SJSA1 (cell line): Measurements from ENCODE around the gene FBXO15. TPM values are rescaled to one million over a fixed set of nuclear protein-coding genes. Genes with fewer than 3 reads are reported as not detected.
A peak's percentile ranks its signal among the peaks of the same experiment; 100 is the strongest.

Experiments used
- DNase-seq, 2 experiments: peaks; one replicate each; pipeline ENCODE4 v3.0.0-alpha.2; 2015 to 2020; ENCODE audit warnings: low spot score in 2 of 2, low read depth in 1 of 2
- H3K27ac ChIP-seq: fragments of 250-450 bp; sonication (Bioruptor Pico); 2 replicates; pipeline ENCODE4 v1.5.1; 2020; ENCODE audit warnings: mild to moderate bottlenecking, moderate library complexity
- H3K27me3 ChIP-seq: fragments of 250-450 bp; sonication (Bioruptor Pico); replicated peaks from 2 replicates; pipeline ENCODE4 v1.5.1; 2020; ENCODE audit warnings: mild to moderate bottlenecking, moderate library complexity
- H3K36me3 ChIP-seq: fragments of 250-450 bp; sonication (Bioruptor Pico); 2 replicates; pipeline ENCODE4 v1.5.1; 2020; ENCODE audit warnings: mild to moderate bottlenecking
- H3K4me1 ChIP-seq: fragments of 250-450 bp; sonication (Bioruptor Pico); replicated peaks from 2 replicates; pipeline ENCODE4 v1.6.1; 2021; ENCODE audit warnings: mild to moderate bottlenecking
- H3K4me3 ChIP-seq: fragments of 250-450 bp; sonication (Bioruptor Pico); 2 replicates; pipeline ENCODE4 v1.5.1; 2020; ENCODE audit warnings: mild to moderate bottlenecking
- H3K9me3 ChIP-seq: fragments of 250-450 bp; sonication (Bioruptor Pico); replicated peaks from 2 replicates; pipeline ENCODE4 v1.5.1; 2020; ENCODE audit warnings: mild to moderate bottlenecking
- total RNA-seq: library from RNA; depleted of rRNA; stranded (reverse); fragments of >200 nt; shearing (Covaris generic); gene quantifications from 2 replicates; pipeline ENCODE4 v1.2.3, GENCODE V29; 2014

The FBXO15 gene
- total RNA-seq, 1 experiment from 2014 or later: 0.63 TPM

DNA sequence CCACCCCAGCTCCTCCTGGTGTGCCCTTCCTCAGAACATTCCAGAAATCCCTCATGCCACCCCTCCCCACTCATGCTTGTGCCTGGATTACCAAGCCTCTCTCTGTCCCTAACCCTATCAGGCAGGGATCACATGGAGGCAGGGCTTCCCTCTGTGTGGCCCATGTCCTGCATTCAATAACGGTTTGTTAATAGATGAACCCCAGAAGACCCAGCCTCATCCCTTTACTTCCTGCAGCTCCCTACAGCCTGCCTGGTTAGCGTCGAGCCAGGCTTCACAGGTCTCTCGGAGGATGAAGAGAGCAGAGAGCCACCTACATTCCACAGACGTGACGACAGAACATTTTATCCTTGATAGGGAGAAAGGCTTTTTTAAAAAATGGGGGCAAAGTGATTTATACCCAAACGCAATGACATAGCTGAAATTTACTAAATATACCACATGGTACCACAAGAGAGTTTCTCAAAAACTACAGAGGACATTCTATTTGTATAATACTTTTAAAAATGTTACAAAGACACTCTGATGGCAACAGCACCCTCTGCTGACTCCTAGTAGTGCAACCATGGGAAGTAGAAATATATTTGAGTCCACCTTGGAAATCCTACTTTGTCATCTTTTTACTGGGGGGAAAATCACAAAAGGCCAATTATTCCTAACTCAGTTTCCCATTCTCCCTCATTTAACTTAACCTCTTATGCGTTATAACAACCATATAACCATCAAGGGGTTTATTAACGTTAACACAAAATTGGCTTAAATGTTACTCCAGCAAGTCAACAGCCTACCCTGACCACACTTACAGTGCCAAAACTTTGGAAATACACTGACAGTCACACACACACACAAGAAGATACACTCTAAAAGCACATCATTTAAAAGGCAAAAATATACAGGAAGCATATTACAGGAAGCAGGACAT is 30.7 kb downstream of the FBXO15 start:
- Histone ChIP-seq H3K9me3 (no peaks in the 10 kb centered on the region), H3K27ac (no peak overlapping the region), H3K27me3 (no peaks in the 10 kb centered on the region), H3K36me3 (no peaks in the 10 kb centered on the region), H3K4me3 (no peak overlapping the region), H3K4me1 (no peaks in the 10 kb centered on the region)
- DNase-seq: peak in 1 of 2 experiments; percentile 14

DNA sequence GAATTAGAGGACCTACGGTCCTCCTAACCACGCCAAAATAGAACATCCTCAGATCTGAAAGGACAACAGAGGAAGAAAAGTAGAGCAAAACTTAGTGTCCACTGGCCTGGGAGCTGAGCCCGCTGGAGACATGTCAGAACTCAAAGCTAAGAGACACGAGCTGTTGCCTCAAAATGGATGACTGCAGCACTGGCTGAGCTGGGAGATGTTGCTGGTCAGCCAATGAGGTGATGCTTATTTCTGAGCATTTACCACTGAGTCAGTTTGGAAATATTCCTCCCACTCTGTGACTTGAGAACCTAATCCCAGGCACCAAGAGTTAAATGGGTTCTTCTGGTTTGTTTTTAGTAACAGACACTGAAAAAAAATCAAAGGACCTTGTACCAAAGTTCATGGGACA is 32.6 kb downstream of the FBXO15 start:
- H3K36me3 ChIP-seq: no peaks in the 10 kb centered on the region
- no peak overlapping the region for H3K4me3 ChIP-seq
- H3K9me3 ChIP-seq: no peaks in the 10 kb centered on the region
- no peaks in the 10 kb centered on the region for H3K27me3 ChIP-seq
- no peak overlapping the region for H3K27ac ChIP-seq
- no peak for DNase-seq
- no peaks in the 10 kb centered on the region for H3K4me1 ChIP-seq

DNA sequence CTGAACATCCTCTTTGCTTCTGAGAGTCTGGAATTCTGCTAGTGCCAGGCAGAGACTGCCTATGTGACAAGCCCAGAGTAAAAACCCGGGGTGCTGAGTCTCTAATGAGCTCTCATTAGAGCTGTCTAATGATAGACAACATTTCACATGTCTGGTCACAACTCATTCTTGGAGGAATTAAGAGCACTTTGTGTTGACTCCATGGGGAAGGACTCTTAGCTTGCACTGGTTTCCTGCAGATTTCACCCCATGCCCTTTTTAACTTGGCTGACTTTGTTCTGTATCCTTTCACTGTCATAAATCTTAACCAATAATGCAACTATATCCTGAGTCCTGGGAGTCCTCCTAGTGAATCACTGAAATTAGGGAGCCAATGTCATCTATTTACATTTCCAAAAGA is 33.5 kb downstream of the FBXO15 start:
- H3K27me3 ChIP-seq: no peaks in the 10 kb centered on the region
- no peaks in the 10 kb centered on the region for H3K36me3 ChIP-seq
- no peak overlapping the region for H3K4me3 ChIP-seq
- no peak overlapping the region for H3K27ac ChIP-seq
- no peak for DNase-seq
- no peaks in the 10 kb centered on the region for H3K9me3 ChIP-seq
- H3K4me1 ChIP-seq: no peaks in the 10 kb centered on the region

DNA sequence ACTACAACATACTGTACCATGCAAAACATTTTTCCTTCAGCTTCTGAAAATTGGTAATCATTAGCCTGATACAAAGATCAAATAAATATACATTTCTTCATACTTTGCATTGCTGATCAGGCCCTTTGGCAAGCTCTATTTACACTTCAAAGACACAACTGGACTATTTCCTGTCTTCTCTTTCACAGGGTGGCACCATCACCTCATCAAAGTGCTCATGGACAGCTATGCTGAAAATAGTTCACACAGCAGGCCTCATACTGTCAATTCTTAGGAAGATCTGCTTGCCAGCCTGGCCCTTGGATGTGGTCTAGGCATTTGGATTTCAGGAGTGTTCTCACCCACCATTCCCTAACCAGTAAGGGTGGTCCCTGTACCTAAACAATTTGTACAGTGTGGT is 33.9 kb downstream of the FBXO15 start:
- H3K27ac ChIP-seq: no peak overlapping the region
- no peak for DNase-seq

DNA sequence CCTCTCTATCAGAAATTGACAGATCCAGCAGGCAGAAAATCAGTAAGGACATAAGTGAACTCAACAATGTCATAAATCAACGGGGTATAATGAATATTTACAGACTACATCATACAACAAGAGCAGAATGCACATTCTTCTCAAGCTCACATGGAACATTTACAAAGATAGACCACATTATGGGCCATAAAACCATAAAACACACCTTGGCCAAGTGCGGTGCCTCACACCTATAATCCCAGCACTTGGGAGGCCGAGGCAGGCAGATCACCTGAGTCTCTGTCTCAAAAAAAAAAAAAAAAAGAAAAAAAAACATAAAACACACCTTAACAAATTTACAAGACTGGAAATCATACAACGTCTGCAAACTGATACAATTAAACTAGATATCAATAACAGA is 36.7 kb downstream of the FBXO15 start:
- no peak overlapping the region for H3K27ac ChIP-seq
- no peaks in the 10 kb centered on the region for H3K9me3 ChIP-seq
- H3K27me3 ChIP-seq: no peaks in the 10 kb centered on the region
- H3K4me3 ChIP-seq: no peak overlapping the region
- no peak for DNase-seq
- no peaks in the 10 kb centered on the region for H3K36me3 ChIP-seq
- no peaks in the 10 kb centered on the region for H3K4me1 ChIP-seq

More for the DNA sequence above, 33.9 kb downstream of the FBXO15 start:
- H3K36me3 ChIP-seq: no peaks in the 10 kb centered on the region
- H3K4me3 ChIP-seq: no peak overlapping the region
- no peaks in the 10 kb centered on the region for H3K4me1 ChIP-seq
- no peaks in the 10 kb centered on the region for H3K27me3 ChIP-seq
- H3K9me3 ChIP-seq: no peaks in the 10 kb centered on the region

DNA sequence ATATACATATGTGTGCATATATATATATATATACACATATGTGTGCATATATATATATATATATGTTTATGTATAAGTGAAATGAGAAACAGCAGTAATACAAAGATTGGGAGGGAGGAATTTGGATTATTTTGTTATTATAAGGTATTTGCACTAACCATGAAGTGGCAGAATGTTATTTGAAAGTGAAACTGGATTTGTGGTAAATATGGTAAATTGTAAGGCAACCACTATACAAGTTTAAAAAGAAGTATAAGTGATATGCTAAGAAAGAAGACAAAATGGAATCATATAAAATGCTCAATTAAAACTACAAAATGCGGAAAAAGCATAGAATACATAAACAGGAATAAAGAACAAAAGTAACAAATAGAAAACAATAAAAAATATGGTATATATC is 37.5 kb downstream of the FBXO15 start:
- no peak for DNase-seq
- H3K9me3 ChIP-seq: no peaks in the 10 kb centered on the region
- H3K27me3 ChIP-seq: no peaks in the 10 kb centered on the region
- H3K36me3 ChIP-seq: no peaks in the 10 kb centered on the region
- no peak overlapping the region for H3K4me3 ChIP-seq
- no peaks in the 10 kb centered on the region for H3K4me1 ChIP-seq
- no peak overlapping the region for H3K27ac ChIP-seq

DNA sequence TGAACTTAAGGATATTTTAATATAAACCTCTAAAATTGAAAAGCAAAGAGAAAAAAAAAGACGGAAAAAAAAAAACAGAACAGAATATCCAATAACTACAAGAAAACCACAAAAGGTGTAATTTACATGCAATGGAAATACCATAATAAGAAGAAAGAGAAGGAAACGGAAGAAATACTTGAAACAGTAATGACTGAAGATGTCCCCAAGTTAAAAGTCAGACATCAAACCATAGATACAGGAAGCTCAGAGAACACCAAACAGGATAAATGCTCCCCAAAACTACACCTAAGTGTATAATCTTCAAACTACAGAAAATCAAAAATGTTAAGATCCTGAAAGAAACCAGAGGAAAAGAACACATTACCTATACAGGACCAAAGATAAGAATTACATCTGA is 39.2 kb downstream of the FBXO15 start:
- Histone ChIP-seq H3K27ac (no peak overlapping the region), H3K36me3 (no peaks in the 10 kb centered on the region), H3K4me1 (no peaks in the 10 kb centered on the region), H3K4me3 (no peak overlapping the region), H3K27me3 (no peaks in the 10 kb centered on the region), H3K9me3 (no peaks in the 10 kb centered on the region)
- DNase-seq: no peak

DNA sequence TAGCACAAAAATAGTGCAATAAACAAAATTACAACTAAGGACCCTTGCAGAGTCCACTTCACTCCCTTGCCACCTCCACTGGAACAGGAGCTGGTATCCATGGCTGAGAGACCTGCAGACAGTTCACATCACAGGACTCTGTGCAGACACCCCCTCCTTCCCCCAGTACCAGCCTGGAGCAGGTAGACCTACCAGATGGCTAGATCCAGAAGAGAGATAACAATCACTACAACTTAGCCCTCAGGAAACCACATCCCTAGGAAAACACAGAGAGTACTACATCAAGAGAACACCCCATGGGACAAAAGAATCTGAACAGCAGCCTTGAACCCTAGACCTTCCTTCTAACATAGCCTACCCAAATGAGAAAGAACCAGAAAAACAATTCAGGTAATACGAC is 49.8 kb downstream of the FBXO15 start:
- H3K4me1 ChIP-seq: no peaks in the 10 kb centered on the region
- no peaks in the 10 kb centered on the region for H3K9me3 ChIP-seq
- no peak overlapping the region for H3K4me3 ChIP-seq
- H3K27ac ChIP-seq: no peak overlapping the region
- H3K27me3 ChIP-seq: no peaks in the 10 kb centered on the region; the same call in 1 of the 2 replicates
- no peak for DNase-seq
- H3K36me3 ChIP-seq: no peaks in the 10 kb centered on the region

DNA sequence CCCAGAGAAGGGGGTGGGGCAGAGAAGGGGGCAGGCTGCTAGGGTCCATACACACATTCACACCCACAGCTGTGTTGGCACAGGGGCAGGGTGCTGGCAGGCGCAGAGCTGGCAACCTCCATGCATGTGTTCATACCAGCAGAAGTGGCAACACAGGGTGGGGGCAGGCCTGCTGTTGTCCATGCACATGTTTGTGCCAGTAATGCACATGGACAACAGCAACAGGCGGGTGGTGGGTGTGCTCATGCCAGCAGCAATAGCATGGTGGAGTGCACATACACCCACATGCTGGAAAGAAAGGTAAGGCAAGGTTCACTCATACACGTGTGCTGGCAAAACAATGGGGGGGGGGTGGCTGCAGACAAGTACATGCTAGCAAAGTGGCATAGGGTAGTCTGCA is 54.7 kb downstream of the FBXO15 start:
- Histone ChIP-seq H3K27ac (no peak overlapping the region), H3K4me1 (no peaks in the 10 kb centered on the region), H3K27me3 (peaks cover 7% of the 10 kb centered on the region), H3K4me3 (no peak overlapping the region), H3K9me3 (no peaks in the 10 kb centered on the region), H3K36me3 (no peaks in the 10 kb centered on the region)
- no peak for DNase-seq

DNA sequence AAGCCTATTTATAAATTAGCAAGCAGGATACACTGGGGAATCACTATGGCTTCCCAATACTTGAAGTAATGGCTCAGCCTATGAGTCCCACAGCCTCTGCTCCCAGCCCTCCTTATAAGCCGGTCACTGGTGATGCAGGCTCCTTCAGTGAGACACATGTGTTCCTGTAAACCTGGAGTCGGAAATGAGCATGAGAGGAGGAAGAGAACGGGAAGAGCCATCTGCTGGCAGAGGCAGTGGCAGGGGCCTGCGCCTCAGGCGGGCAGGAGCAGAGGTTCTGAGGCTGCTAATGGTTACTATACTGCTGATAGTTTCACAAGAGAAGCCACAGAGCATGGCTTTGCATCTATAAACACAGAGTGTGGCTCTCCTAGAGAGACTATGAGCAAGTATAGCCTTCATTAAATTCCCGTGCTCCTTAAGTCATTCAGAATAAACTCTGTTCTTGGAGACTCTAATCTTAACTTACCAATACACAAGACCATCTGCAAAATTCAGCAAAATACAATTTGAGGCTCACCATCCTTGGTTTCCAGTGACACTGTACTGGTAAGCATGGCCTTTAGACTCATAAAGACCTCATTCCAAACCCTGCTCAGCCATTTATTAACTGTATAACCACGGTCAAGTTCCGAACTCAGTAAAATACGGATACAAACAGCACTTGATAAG is 63.3 kb downstream of the FBXO15 start:
- Histone ChIP-seq H3K27me3 (peaks cover 12% of the 10 kb centered on the region; the same call in 1 of the 2 replicates), H3K4me1 (no peaks in the 10 kb centered on the region), H3K9me3 (no peaks in the 10 kb centered on the region), H3K27ac (no peak overlapping the region), H3K4me3 (no peak overlapping the region), H3K36me3 (no peaks in the 10 kb centered on the region)
- no peak for DNase-seq

DNA sequence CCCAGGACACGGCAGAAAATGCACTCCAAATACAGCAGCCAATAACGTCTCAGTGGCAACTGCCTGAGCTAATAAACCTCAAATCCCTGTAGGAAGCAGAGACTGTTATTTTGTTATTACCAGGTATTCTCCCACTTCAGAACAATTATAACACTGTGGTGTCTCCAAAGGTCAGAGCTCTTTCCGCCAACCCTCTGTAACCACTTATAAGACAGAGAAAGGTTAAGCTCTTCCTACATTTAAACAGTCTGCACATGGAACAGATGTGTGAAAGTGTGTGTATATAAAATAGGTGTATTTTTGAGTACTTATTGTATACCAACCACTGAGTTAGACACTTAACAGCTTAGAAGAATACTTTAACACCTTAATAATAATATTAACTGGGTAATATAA is 64.1 kb downstream of the FBXO15 start:
- Histone ChIP-seq H3K9me3 (no peaks in the 10 kb centered on the region), H3K27me3 (peaks cover 12% of the 10 kb centered on the region; the same call in 1 of the 2 replicates), H3K36me3 (no peaks in the 10 kb centered on the region), H3K27ac (no peak overlapping the region), H3K4me1 (no peaks in the 10 kb centered on the region), H3K4me3 (no peak overlapping the region)
- DNase-seq: no peak

DNA sequence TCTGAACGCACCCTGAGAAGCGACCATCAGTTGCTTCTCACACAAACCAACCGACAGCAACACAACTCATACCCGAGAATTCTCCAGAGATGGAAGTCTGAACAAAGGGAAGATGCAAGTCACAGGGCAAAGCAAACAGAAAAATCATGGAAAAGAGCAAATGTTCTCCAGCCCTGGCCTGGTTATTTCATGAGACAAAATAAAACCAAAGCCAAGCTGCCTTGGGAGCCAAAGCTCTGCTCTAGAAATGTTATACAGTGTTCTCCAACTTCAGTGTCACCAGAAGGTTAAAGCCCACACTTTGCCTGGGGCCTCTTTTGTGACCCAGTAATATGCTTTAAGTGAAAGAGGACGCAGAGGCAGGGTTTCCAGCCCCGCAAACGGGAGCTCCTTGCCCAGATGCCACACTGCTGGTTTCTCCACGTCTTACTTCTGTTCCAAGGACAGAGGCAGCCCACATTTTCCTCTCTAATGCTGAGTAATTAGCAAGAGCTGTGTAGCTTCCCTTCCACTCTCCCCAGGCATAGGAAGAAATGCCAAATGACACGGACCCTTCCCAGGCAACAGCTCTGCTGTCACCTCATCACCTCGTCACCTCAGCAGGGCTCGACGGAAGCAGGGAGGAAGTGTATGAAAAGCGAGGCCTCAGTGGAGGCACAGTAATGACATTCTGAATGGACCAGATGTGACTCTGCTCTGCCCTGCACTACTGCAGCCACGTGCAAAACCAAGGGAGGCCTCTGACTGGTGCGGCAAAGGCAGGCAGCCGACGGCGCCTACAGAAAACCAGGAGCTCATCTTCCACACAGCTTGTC is 64.7 kb downstream of the FBXO15 start:
- no peaks in the 10 kb centered on the region for H3K36me3 ChIP-seq
- no peaks in the 10 kb centered on the region for H3K9me3 ChIP-seq
- no peak for DNase-seq
- H3K27me3 ChIP-seq: peaks cover 12% of the 10 kb centered on the region; the same call in 1 of the 2 replicates
- H3K4me3 ChIP-seq: no peak overlapping the region
- no peaks in the 10 kb centered on the region for H3K4me1 ChIP-seq
- H3K27ac ChIP-seq: no peak overlapping the region

DNA sequence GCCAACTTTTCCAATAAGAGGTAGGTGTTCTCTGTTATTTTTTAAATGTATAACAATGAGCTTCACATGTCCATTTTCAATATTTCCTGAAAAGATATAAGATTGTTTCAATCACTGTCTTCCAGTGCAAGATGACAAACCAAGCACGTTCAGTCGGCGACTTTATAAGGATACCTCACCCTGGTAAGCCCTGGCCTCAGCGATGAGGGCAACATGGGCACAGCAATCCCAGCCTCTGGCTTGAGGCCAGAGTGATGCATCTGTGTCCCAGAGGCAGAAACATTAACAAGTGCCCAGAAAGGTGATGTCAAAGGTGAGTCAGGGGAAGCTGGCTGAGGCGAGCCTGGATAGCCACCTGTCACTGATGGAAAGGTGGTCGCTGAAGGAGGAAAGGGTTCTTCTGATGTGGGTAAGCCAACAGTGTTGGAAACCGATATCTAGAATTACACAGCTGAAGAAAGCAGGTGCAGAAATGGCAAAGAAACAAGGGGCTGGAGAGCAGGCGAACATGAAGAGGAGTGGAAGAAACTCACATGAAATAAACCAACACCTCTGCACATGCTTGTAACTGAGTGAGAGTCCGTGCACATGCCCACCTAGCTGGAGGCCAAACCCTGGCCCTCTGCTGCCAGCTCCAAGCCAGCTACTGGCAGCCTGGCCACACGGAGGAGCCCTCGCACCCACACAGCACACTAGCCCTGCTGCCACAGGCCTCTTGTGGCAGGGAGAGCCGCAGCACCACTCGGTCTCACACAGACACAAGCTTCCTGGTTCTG is 65.5 kb downstream of the FBXO15 start:
- Histone ChIP-seq H3K9me3 (no peaks in the 10 kb centered on the region), H3K36me3 (no peaks in the 10 kb centered on the region), H3K4me3 (no peak overlapping the region), H3K27me3 (peaks cover 12% of the 10 kb centered on the region; the same call in 1 of the 2 replicates), H3K4me1 (no peaks in the 10 kb centered on the region), H3K27ac (no peak overlapping the region)
- peak; percentile 29 to 60 for DNase-seq
